ENCODE results near the gene PARD3. TPM values are rescaled to one million over a fixed set of nuclear protein-coding genes. Genes with fewer than 3 reads are reported as not detected.
"Not testable (repeated sequence)": the region's sequence is repeated elsewhere in the genome, so short reads cannot be mapped to it uniquely, and the experiment has no call there.

Gene PARD3
- total RNA-seq, 1 donor from 2014 or later = 20.6 TPM

DNA sequence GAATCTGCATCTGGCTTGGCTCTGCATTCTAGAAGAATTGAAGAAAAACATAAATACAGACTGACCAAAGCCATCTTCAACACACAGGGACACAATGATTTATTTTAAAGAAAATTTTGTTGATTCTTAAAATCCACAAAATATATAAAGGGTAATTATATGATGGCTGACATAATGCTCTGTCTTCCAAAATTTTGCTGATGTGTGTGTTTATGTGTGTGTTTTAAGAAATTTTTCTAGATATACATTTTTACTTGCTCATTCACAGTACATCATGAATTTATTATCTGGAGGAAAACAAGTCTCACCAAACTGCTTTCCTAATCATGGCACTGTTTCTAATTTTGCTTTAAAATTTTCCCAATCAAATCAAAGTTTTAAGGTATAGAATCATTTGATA is 442.6 kb downstream of the PARD3 start:
- no peak for DNase-seq

DNA sequence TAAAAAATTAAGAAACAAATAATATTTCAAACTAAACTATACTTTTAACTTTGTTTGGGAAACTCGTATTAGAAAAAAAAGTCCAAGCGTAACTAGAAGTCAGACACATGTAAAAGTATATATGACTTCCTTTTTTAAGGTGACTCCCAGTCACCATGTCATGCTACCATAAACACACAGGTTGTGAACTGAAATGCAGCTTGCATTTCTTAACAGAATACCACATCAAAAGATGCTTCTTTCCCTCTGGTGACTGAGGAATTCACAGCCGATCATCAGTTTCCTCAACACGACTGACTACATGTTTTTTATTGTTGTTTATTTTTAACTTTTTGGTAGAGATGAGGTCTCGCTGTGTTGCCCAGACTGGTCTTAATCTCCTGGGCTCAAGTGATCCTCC is 445.0 kb downstream of the PARD3 start:
- no peak for DNase-seq

- no peak for DNase-seq
Measured at GRCh38 chr10:34369120-34369519, 446.0 kb downstream of the PARD3 start.

- no peak for DNase-seq
Measured at GRCh38 chr10:34364253-34365037, 450.7 kb downstream of the PARD3 start.

DNA sequence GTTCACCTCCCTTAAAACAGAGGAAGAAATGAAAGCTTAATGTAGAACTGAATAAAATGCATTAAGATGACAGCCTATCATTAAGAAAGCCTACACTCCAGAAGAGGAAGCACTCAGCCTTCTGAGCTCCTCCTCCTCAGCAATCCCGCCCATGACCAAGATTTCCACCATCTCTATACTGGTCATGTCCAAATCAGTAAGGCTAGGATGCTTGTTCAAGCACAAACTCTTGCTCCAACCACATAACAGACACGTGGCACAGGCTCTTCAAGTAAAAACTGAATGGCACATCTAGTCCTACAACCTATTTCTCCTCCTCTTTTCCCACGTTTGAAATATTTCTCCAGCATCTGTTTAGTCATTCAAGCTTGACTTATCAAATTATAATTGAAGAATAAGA is 454.1 kb downstream of the PARD3 start:
- DNase-seq = no peak

GRCh38 chr10:34359435-34359813 is 455.7 kb downstream of the PARD3 start:
- DNase-seq = no peak

GRCh38 chr10:34358729-34359434 is 456.2 kb downstream of the PARD3 start:
- no peak for DNase-seq

DNA sequence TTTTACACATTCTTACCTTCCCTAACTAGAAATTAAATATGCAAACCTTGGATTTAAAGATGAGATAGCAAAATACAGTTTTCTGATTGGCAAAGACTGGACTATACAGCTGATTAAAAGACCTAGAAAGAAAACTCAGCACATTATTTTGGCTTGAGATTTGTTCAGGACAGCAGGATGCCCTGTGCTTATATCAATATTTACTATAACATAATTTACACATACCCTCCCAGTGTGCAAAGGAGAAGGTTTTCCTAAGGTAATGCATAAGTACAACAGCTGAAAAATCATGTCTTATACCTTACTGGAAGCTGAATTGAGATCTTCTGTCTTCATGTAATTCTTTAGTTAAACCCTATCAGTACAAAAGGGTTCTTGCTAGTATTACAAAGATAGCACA is 458.6 kb downstream of the PARD3 start:
- DNase-seq = no peak

DNA sequence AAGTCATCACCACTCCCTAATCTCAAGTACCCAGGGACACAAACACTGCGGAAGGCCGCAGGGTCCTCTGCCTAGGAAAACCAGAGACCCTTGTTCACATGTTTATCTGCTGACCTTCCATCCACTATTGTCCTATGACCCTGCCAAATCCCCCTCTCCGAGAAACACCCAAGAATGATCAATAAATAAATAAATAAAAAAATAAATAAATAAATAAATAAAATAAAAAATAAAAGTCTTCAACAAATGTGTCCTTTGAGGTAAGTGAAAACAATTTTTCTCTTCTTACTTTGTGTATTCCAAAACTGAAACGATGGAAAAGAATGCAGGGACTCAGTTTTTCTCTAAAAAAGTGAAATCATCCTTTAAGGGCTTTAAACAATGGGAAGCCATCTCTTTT is 461.6 kb downstream of the PARD3 start:
- not testable (repeated sequence) for DNase-seq

GRCh38 chr10:34352599-34353204 is 462.4 kb downstream of the PARD3 start:
- DNase-seq = not testable (repeated sequence)

- DNase-seq = no peak
Measured at GRCh38 chr10:34351161-34351560, 463.9 kb downstream of the PARD3 start.

DNA sequence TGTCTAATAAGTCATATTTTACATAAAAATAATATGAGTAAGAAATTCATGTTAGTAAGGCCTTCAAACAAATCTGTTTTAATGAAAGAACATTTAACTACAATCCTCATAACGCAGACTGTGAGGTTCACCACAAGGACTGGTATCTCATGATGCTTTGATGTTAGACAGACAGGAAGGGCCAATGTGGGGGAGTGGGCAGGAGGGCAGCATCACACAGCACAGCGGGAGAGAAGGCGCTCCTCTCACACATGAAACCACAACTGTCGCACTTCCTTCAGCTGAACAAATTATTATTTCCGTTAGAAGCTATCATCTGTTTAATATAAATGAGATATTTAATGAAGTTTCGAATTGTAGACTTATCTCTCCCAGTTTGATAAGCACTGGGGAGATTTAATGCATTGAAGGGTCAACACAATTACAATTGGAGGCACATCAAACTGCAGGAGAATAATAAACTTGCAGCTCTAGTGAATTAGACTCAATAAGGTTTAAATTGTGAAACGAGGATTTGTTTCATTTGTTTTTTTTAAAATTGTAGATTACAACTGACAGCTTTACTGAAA is 466.1 kb downstream of the PARD3 start:
- DNase-seq = no peak

DNA sequence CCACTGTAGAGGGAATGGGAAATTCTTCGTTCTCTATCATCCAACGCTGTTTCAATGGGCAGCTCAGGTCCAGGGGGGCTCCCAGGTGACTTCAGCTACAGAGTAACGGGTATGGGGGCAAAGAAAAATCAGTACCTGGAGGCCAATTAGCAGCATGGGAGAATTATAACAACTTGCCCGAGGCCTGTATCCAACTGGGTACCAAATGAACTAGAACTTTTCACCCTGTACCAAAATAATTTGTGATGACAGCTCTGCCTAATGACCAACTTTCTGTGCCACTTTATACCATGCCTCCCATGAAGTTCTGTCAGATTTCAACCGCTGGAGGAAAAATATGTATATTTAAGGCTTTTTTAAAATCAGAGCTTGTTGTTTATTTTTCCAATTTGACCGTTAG is 467.1 kb downstream of the PARD3 start:
- no peak for DNase-seq

- no peak for DNase-seq
Measured at GRCh38 chr10:34347131-34347530, 468.0 kb downstream of the PARD3 start.

- DNase-seq = no peak
Measured at GRCh38 chr10:34346516-34347100, 468.5 kb downstream of the PARD3 start.

- DNase-seq = no peak
Measured at GRCh38 chr10:34345383-34345782, 469.7 kb downstream of the PARD3 start.

DNA sequence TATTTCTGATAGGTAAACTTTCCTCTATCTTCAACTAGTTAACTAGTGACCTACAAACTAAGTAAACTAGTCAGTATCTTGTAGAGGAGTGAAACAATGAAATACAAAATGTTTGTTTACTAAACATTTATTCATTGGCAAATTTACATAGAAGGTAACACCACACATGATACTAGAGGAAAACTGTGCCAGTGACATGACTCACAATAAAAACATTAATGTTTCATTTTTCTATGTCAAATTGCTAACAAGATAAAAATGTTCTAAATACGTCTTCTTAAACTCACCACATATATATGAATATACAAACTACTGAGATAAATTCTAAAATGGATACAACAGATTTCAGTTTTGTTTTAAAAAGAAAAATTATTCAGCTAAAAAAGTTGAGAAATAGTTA is 471.3 kb downstream of the PARD3 start:
- DNase-seq = no peak

GRCh38 chr10:34341473-34341872 is 473.6 kb downstream of the PARD3 start:
- no peak for DNase-seq

- no peak for DNase-seq
Measured at GRCh38 chr10:34340934-34341333, 474.2 kb downstream of the PARD3 start.

GRCh38 chr10:34339816-34340553 is 475.1 kb downstream of the PARD3 start:
- DNase-seq = no peak

DNA sequence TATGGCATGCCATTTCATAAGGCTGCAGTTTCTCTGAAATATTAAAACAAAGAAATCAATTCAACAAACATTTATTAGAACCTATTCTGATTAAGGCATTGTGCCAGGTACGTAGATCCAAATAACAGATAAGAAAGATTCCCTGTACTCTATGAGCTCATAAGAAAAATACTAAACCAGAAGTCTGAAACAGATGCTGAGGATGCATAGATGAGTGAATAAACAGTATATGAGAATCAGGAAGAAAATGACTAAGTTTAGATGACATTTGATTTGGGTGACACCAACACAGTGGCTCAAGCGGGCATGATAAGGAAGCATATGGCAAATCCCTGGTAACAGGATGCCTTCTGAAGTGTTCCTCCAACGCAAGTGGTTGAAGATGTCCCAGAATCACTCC is 477.2 kb downstream of the PARD3 start:
- DNase-seq = no peak

Measured in occipital lobe (tissue), 2 donors.